Pancreas (tissue), 10 donors: Measurements from ENCODE around the gene CELSR2. TPM values are rescaled to one million over a fixed set of nuclear protein-coding genes. Genes with fewer than 3 reads are reported as not detected.

ENCODE experiments used
- ATAC-seq, 4 donors: fragments of 200-7000 bp; cut with Tn5 transposase; one replicate each; pipeline versions ENCODE4 v1.8.0 to v1.9.1; 2020; ENCODE audit warnings: mild to moderate bottlenecking in 4 of 4, moderate library complexity in 4 of 4
- DNase-seq, 6 donors: peaks; one replicate each; pipeline ENCODE4 v3.0.0-alpha.2; 2020
- FAIRE-seq: peaks from 2 replicates; lab custom pipeline; 2012; peaks lifted over from hg19 to GRCh38; lab: Jason Lieb, UNC
- H3K27ac ChIP-seq, 4 donors: fragments of 200-600 bp; sonication (generic); 1 replicate in 3 of 4; 2 replicates in 1 of 4; pipeline versions ENCODE4 v1.5.0 to v1.8.0; 2020
- H3K27me3 ChIP-seq, 4 donors: fragments of 200-600 bp; one replicate each; pipeline ENCODE4 v1.8.0; 2021
- H3K36me3 ChIP-seq, 3 donors: fragments of 200-600 bp; sonication (generic) in 1 of 3; one replicate each; pipeline versions ENCODE4 v1.5.0 to v1.8.0; 2020 to 2021
- H3K4me1 ChIP-seq, 3 donors: fragments of 200-600 bp; one replicate each; pipeline ENCODE4 v1.8.0; 2021
- H3K4me3 ChIP-seq, 4 donors: fragments of 200-600 bp; sonication (generic) in 2 of 4; one replicate each; pipeline versions ENCODE4 v1.5.0 to v1.8.0; 2020 to 2021
- H3K9me3 ChIP-seq, 4 donors: fragments of 200-600 bp; one replicate each; pipeline ENCODE4 v1.8.0; 2021
- WGBS, 2 donors: extraction: QIAGEN DNeasy Blood & Tissue Kit; methylation state at CpG; one replicate each; pipeline ENCODE4 v1.1.7; 2013; 5-methylcytosine and 5-hydroxymethylcytosine counted together
- intact Hi-C, 3 donors: fragments of 100-400 bp; cut with DNase I; formaldehyde crosslinking; loops; one replicate each; pipeline versions ENCODE4 v1.11.1 to v1.14.2; 2022
- polyA plus RNA-seq, 2 donors: library from polyadenylated mRNA; stranded (reverse); fragments of 200-250 nt; gene quantifications; one replicate each; pipeline ENCODE4 v1.2.3, GENCODE V29; 2013
- total RNA-seq, 6 donors: library from RNA; stranded (reverse); fragmentation: NEBNext Ultra II Directional in 4 of 6; extraction: Animal tissue kit (Norgen Biotek cat#: 25700) in 4 of 6; gene quantifications; one replicate each; pipeline versions ENCODE4 v1.2.1 to v1.2.4, GENCODE V29; 2021 to 2023
- TF ChIP-seq, protein P1 (sequence below), 4 donors: fragments of 200-600 bp; sonication (generic) in 3 of 4; IDR thresholded peaks; one replicate each; pipeline versions ENCODE4 v1.5.0 to v1.8.0; 2021; ENCODE audit warnings: antibody characterized with exemption in 4 of 4
- donor health status: healthy with polysubstance abuse.
- donor health status: DM: no; HTN: no; CAD: no; lungs with moderate emphysema.
- donor health status: DM: no; HTN: no; CAD: no.
- donor health status: control.
- donor health status: control.
- donor health status: Bipolar disorder and iron deficiency.
- donor health status: DM: yes; HTN: yes; CAD: no.
- donor health status: DM: no; HTN: no; CAD: no.
- donor health status: DM: no; HTN: no; CAD: no.
- donor health status: DM: yes; HTN: yes; CAD: no.

CELSR2 gene
- total and polyA plus RNA-seq, 8 donors = 4.0 to 8.5 (median 5.1) TPM

DNA sequence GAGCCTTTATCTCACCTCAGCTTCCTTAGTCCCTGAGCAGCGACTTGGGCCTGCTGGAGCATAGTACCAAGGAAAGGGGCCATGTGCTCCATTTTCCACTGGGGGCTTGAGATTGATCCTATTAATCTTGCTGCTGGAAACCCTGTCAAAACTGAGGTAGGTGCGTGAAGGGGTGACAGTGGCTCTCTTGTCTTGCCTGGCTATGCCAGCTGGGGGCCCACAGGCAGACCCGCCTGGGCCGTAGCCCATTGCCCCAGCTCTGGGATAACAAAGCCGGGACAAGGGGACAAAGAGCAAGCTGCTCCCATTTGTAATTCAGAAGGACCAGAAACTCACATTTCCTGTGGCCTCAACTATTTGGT lies 10.3 kb upstream of the CELSR2 start:
- no peaks in the 10 kb centered on the region for H3K27me3 ChIP-seq
- H3K4me3 ChIP-seq = no peak overlapping the region
- no peaks in the 10 kb centered on the region for H3K9me3 ChIP-seq
- TF ChIP-seq, protein P1, sequence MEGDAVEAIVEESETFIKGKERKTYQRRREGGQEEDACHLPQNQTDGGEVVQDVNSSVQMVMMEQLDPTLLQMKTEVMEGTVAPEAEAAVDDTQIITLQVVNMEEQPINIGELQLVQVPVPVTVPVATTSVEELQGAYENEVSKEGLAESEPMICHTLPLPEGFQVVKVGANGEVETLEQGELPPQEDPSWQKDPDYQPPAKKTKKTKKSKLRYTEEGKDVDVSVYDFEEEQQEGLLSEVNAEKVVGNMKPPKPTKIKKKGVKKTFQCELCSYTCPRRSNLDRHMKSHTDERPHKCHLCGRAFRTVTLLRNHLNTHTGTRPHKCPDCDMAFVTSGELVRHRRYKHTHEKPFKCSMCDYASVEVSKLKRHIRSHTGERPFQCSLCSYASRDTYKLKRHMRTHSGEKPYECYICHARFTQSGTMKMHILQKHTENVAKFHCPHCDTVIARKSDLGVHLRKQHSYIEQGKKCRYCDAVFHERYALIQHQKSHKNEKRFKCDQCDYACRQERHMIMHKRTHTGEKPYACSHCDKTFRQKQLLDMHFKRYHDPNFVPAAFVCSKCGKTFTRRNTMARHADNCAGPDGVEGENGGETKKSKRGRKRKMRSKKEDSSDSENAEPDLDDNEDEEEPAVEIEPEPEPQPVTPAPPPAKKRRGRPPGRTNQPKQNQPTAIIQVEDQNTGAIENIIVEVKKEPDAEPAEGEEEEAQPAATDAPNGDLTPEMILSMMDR (IDR thresholded peaks at IDR 0.05) = no peak
- peaks cover 3 to 49% (median 45%) of the 10 kb centered on the region in 3 donors for H3K36me3 ChIP-seq
- H3K27ac ChIP-seq = no peak overlapping the region
- intact Hi-C loops = no loop called here
- no peak for DNase-seq
- no peak for ATAC-seq
- 77 to 78% methylated on average over 5 of the region's 5 CpGs for WGBS, 2 donors
- FAIRE-seq = no peak
- H3K4me1 ChIP-seq = peaks cover 0 to 5% (median 5%) of the 10 kb centered on the region in 3 donors

DNA sequence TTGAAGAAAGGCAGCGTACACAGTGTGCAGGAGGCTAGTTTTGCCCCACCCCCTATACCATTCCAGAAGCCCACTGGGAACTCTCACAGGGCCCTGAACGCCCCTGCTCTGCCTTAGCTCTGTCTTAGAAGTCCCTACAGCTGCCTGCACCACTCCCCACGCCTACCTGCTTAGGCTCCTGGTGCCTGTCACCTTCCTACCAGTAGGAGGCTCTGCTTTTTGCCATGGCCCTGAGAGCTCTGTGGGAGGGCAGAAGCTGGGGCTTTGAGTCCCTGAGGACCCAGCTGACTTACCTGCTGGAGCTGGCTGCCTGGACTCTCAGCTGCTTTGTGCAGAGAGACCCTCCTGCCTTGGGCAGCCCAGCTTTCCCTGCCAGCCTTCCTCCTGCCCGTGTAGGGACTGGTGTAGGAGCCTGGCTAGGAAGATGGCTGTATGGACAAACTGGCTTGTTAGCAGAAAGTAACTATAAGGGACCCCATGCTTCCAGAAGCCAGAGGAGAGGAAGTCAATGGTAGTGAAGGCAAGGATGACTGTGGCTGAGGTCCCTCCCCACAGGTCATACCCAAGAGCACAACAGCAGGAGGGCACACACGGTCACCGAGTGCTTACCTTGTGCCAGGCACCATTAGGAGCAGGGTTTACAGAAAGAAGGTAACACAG lies 9.8 kb upstream of the CELSR2 start:
- Histone ChIP-seq H3K27ac (no peak overlapping the region), H3K27me3 (no peaks in the 10 kb centered on the region), H3K36me3 (peaks cover 3 to 44% (median 40%) of the 10 kb centered on the region in 3 donors), H3K4me1 (peaks cover 0 to 5% (median 5%) of the 10 kb centered on the region in 3 donors), H3K4me3 (no peak overlapping the region), H3K9me3 (no peaks in the 10 kb centered on the region)
- TF ChIP-seq, protein P1 (IDR thresholded peaks at IDR 0.05) = peak; percentile 22 to 44 (median 27)
- peak in 3 of 6 donors; percentile 46 to 66 (median 47) for DNase-seq
- intact Hi-C loops = no loop called here
- no peak for FAIRE-seq
- 58 to 63% methylated on average over 6 of the region's 6 CpGs for WGBS, 2 donors
- ATAC-seq = peak; percentile 64 to 76 (median 70)

DNA sequence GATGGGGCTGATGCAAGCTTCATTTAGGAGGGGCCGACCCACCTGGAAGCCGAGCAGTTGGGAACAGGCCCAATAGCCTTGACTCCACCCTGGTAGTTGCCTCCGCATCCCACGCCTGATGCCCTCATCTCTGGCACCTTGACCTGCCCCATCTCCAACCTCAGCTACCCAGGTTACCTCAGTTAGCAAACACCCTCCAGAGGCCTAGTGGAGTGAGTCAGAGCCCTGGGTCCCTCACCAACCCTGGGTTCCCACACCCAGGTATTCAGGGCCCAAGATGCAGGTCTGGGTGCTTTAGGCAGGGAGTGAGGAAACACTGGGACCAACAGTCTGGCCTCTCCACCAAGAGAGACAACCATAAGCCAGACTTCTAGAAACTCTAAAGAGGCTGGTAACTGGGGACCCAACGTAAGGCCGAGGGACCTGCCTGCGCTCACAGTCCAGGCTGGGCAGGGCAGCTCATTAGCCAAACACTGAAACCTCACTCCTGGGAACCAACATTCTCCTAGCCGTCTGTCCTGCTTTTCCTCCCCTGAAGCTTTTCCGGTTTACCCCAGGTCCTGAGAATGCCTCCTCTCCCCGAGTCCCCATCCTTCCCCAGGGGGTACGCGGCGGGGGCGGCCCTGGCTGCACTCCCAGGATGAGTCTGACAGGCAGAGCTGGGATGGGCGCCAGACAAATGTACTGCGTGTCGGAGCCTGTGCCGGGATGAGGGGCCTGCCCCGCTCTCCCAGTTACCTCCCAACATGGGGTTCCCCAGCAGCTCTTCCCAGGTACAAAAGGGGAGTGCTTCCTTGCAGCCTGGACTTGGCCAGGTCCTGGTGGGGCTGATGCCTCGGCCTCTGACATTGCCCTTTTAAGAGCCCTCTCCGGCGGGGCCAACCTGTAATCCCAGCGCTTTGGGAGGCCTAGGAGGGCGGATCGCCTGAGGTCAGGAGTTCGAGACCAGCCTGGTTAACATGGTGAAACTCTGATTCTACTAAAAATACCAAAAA lies 8.9 kb upstream of the CELSR2 start:
- 21 to 25% methylated on average over 26 of the region's 26 CpGs for WGBS, 2 donors
- Histone ChIP-seq H3K27me3 (no peaks in the 10 kb centered on the region), H3K9me3 (no peaks in the 10 kb centered on the region), H3K4me1 (peaks cover 0 to 5% (median 5%) of the 10 kb centered on the region in 3 donors), H3K36me3 (peaks cover 2 to 35% (median 31%) of the 10 kb centered on the region in 3 donors), H3K4me3 (no peak overlapping the region), H3K27ac (no peak overlapping the region)
- DNase-seq = peak in 4 of 6 donors; percentile 45 to 83 (median 70)
- peak; percentile 75 to 82 (median 78) for ATAC-seq
- TF ChIP-seq, protein P1 (IDR thresholded peaks at IDR 0.05) = no peak
- intact Hi-C loops = no loop called here
- FAIRE-seq = no peak

DNA sequence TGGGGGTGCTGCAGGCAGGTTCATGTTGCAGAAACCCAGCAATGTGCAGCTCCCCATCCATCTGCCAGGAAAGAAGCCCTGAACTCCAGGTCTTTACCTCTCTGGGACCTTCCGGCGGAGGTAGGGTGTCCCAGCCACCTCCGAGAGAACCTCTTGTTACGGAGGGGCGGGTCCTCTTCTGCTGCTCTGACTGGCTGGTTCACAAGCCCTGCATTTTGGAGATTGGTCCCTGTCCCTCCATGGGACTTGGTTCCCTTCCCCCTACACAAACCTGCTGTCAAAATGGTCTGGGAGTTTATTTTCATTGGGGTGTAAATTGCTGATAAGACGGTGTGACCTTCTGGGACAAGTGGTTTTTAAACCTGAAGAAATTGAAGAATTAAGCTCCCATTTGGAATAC lies 8.0 kb upstream of the CELSR2 start:
- TF ChIP-seq, protein P1 (IDR thresholded peaks at IDR 0.05) = no peak
- Histone ChIP-seq H3K27me3 (no peaks in the 10 kb centered on the region), H3K27ac (no peak overlapping the region), H3K9me3 (no peaks in the 10 kb centered on the region), H3K4me1 (peaks cover 0 to 5% (median 5%) of the 10 kb centered on the region in 3 donors), H3K36me3 (peaks cover 0 to 26% (median 22%) of the 10 kb centered on the region in 3 donors), H3K4me3 (no peak overlapping the region)
- intact Hi-C loops = no loop called here
- 4 to 8% methylated on average over 6 of the region's 6 CpGs for WGBS, 2 donors
- no peak for FAIRE-seq
- ATAC-seq = peak in 2 of 4 donors; percentile 9 to 16
- peak in 1 of 6 donors; percentile 39 for DNase-seq
